GM12873 (cell line): ENCODE measurements around the gene NDST1.

Experiments used
- TF ChIP-seq, protein P1 (sequence below): IDR thresholded peaks from 2 replicates; pipeline ENCODE4 v1.5.1; 2012; ENCODE audit warnings: low read depth, mild to moderate bottlenecking, moderate library complexity, low read length, control low read depth; ENCODE audit not compliant: insufficient read depth; ENCODE audit errors: missing control alignments

NDST1 gene

GRCh38 chr5:150565868-150566267 lies 57.9 kb downstream of the NDST1 start:
- TF ChIP-seq, protein P1, sequence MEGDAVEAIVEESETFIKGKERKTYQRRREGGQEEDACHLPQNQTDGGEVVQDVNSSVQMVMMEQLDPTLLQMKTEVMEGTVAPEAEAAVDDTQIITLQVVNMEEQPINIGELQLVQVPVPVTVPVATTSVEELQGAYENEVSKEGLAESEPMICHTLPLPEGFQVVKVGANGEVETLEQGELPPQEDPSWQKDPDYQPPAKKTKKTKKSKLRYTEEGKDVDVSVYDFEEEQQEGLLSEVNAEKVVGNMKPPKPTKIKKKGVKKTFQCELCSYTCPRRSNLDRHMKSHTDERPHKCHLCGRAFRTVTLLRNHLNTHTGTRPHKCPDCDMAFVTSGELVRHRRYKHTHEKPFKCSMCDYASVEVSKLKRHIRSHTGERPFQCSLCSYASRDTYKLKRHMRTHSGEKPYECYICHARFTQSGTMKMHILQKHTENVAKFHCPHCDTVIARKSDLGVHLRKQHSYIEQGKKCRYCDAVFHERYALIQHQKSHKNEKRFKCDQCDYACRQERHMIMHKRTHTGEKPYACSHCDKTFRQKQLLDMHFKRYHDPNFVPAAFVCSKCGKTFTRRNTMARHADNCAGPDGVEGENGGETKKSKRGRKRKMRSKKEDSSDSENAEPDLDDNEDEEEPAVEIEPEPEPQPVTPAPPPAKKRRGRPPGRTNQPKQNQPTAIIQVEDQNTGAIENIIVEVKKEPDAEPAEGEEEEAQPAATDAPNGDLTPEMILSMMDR, result no peak

DNA sequence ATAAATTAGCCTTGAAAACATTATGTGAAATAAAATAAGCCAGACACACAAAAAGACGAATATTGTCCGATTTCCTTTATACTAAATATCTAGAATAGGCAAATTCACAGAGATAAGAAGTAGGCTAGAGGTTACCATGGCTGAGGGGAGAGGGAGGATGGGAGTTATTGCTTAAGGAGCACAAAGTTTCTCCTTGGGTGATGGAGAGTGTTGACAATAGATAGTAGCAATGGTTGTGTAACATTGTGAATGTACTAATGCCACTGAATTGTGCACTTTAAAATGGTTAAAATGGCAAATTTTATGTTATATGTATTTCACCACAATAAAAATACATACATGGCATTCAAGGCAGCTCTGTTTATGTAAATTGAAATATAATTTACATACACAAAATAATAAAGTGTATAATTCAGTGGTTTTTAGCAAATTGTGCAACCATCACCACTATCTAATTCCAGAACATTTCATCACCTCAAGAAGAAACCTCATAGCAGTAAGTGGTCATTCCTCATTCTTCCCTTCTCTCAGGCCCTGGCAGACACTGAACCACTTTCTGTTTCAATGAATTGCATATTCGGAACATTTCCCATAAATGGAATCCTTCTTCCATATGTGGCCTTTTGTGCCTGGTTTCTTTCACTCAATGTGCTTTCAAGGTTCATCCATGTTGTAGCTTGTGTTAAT lies 59.2 kb downstream of the NDST1 start:
- TF ChIP-seq, protein P1, result no peak

GRCh38 chr5:150568663-150569062 lies 60.7 kb downstream of the NDST1 start:
- TF ChIP-seq, protein P1, result no peak

DNA sequence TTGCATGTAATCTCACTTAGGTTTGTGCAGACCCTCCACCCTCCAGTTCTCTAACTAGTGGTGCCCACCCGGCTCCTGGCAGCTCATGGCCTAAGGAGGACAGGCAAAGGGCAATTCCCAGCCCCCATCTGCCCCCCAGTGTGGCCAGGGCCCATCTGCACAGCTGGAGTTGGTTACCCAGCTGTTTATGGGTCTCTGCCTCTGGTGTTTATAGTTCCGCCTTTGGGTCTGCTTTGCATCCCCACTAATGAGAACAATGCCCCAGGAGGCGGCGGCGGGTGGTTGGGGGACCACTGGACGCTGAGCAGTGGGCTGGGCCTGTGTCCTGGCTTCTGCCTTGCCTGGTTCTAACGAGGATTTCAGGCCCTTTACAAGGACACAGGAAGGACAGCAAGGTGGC lies 62.4 kb downstream of the NDST1 start:
- TF ChIP-seq, protein P1, result no peak

- TF ChIP-seq, protein P1, result no peak
These were observed 63.9 kb downstream of the NDST1 start for GRCh38 chr5:150571836-150572235.

DNA sequence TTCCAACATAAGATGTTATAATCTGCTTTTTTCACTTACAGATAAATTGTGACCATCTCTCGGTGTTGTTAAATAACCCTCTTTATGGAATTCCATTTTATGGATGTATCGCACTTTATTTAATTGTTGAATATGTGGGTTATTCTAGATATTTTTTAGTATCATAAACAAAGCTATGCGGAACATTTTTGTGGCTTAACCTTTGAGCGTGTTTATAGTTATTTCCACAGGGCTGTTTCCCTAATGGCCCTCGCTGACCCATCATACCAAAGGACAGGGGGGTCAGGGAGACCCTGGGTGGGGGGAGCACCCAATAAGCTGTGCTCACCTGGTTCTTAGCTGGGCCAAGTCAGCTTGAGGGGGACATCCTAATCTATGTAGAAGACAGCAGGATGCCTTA lies 65.3 kb downstream of the NDST1 start:
- TF ChIP-seq, protein P1, result no peak

- TF ChIP-seq, protein P1, result peak; percentile 21
These were observed 66.2 kb downstream of the NDST1 start for GRCh38 chr5:150573867-150574817.
